CD4-positive, alpha-beta T cell treated with Interleukin-17A for 4 hours (primary cell): ENCODE measurements around the gene ATP11A.
"Not testable (repeated sequence)": the region's sequence is repeated elsewhere in the genome, so short reads cannot be mapped to it uniquely, and the experiment has no call there.

Experiments used
- DNase-seq: peaks from one replicate; pipeline ENCODE4 v3.0.0-alpha.2; 2020; ENCODE audit warnings: mixed read lengths

The ATP11A gene

DNA sequence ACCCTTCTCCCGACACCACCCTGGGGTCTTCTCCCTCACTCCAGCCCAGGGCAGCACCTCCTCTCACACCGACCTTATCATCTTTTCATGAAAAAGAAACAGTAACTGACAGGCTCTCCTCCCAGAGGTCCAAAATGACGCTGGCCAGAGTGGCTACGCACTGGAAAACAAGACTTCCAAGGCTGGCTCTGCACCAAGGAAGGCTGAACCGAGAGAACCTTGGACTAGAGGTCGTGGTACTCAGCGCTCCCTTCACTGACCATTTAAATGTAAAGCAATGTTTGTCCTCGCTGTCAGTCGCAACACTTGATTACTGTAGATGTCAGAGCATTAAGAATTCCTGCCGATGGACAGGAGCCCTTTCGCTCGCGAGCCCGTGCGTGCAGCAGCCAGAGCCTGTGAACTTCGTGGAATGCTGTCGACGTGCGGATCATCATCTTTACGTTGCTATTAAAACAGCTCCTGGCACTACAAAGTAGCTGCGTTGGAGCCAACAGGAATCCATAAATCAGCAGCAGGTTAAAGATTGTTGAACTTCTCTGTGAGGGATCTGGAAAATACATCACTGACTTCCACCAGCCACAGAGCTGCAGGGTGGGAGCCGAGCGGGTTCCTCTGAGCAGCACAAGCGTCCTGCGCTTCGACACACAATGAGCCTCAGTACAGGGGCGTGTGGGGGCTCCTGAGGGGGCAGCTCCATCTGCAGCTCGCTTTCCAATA lies 153.7 kb downstream of the ATP11A start:
- no peak for DNase-seq

DNA sequence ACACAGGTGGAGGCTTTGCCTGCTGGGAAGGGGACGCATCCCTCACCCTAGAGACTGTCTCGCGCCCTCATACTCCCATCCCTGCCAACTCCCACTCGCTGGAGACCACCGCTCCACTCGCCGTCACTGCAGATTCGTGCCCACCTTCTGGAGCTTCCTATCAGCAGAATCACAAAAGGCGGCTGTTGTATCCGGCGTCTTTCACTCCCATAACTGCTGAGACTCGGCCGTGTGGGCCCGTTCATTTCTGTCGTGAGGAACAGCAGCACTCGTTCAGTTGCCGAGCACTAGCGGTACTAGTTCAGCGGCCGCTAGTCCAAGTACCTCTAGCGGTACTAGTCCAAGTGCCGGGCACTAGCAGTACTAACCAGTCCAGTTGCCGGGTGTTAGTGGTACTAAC lies 154.6 kb downstream of the ATP11A start:
- no peak for DNase-seq

DNA sequence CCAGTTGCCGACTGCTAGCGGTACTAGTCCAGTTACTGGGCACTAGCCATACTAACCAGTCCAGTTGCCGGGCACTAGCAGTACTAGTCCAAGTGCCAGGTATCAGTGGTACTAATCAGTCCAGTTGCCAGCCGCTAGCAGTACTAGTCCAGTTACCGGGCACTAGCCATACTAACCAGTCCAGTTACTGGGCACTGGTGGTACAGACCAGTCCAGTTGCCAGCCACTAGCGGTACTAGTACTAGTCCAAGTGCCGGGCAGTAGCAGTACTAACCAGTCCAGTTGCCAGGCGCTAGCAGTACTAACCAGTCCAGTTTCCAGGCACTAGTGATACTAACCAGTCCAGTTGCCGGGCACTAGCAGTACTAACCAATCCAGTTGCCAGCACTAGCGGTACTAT lies 155.0 kb downstream of the ATP11A start:
- DNase-seq: no peak

DNA sequence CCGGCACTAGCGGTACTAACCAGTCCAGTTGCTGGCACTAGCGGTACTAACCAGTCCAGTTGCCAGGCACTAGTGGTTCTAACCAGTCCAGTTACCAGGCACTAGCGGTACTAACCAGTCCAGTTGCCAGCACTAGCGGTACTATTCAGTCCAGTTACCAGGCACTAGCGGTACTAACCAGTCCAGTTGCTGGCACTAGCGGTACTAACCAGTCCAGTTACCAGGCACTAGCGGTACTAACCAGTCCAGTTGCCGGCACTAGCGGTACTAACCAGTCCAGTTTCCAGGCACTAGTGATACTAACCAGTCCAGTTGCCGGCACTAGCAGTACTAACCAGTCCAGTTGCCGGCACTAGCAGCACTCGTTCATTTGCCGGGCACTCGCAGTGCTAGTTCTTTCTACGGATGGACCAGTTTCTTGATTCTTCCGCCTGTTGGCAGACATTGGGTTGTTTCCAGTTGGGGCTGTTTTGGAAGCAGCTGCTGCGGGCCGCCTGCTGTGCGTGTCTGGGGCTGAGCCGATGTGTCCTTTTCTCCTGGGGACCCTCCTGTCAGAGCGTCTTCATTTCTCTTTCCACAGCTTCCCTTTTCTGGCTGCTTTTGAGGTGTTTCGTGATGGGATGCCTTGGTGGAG lies 155.8 kb downstream of the ATP11A start:
- no peak for DNase-seq

DNA sequence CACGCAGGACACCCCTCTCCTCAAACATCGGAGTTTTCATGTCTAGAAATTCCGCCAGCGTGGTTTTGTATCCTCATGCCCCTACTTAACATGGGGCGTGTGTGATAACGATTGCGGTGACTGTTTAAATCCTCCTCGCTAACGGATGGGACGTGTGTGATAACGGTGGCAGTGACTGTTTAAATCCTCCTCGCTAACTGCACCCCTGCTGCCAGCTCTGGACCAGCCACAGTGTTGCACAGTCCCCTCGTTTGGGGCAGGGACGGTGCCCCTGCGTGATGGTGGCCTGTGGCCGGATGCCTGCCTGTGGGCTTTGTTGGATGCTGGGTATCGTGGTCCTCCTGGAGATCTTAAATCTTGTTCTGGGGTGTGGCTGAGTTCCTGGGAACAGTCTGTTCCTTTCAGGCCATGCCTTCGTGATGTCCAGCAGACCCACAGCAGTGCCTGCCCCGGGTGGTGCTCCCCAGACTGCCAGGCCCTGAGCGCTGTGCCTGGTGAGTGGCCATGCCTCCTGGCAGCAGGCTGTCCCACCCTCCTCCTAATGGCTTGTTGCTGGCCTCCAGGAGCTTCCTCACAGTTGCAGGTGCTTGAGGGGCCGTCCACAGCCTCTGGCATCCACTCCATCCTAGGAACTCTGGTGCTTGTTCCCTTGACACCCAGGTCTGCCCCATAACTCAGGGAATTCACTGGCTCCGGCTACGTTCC lies 156.7 kb downstream of the ATP11A start:
- no peak for DNase-seq

DNA sequence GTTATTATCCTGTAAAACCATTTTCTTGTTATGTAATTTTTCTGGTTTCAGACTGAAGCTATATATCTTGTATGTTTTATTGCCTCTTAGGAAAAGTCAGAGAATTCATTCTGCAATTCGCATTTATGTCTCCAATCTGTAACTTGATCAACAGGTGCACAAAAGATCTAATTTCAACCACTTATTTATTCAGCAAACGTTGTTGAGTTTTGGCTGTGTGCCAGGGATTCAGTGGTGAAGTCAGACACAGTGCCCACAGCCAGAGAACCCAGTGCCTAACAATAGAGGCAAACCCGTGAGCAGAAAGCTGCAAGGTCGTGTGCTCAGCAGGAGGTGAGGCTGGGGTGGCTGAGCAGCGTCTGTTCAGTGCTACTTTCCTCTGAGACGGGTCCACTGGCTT lies 159.7 kb downstream of the ATP11A start:
- no peak for DNase-seq

DNA sequence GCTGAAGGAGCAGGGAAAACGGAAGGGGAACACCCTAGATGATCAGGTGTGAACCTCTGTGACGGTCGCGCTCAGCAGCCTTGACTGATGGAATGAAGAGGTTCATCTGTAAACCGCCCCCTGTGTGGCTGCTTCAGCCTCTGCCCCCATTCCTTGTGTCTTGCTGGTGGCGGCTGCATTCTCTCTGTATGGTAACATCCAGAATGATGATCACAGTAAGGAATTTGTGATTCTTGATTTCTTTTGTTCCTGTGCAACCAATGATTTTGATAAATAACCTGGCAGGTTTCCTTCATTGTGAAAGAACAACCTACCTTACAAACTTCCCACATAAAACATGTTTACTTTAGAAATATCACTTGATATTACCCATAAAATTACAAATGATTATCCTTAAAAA lies 160.4 kb downstream of the ATP11A start:
- DNase-seq: no peak

DNA sequence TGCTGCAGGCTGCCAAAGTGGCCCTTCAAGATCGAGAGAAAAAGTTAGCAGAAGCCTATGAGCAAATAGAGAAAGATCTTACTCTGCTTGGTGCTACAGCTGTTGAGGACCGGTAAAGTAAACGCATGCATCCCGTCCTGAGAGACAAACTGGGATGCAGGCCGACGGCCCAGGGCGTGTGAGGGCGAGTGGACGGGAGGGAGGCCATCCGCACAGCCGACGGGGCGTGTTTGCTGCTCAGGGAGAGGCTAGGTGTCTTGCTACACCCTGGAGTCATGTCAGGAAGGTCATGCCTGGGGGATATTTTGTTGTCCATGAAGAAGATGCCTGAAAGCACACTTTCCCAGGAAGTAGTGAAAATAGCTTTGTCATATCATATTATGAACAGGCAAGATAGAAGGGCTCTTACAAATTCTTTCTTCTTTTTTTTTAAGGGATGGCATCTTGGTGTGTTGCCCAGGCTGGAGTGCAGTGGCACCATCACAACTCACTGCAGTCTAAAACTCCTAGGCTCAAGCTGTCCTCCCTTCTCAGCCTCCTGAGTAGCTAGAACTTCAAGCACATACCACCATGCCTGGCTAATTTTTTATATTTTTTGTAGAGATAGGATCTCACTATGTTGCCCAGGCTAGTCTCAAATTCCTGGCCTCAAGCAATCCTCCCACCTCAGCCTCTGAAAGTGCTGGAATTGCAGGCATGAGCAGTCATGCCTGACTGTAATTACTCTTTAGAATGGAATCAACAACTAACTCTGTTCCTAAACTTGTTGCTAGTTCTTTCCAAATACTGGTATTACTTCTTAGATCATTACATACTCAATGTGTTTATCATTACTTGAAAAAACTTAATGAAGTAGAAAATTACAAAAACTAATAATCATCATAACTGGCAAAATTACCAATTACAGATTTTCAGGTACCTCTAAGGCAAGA lies 161.5 kb downstream of the ATP11A start:
- no peak for DNase-seq

DNA sequence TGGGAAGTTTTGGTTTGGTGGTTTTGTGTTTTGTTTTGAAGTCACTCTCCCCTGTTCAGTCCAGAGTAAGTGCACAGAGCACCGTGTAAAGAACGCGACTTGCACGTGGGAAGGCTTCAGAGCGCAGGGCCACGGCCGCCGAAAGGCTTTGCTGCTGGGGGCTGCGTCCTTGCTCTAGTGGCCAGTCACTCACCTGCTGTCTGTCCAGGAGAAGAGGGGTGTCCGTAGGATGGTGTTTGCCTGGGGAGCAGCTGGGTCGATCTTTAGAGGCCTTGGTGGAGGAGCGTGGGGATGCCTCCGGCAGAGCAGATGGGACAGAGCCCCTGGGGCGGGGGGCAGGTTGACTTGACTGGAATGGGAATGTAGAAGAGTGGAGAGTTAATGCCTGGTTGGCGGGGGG lies 162.6 kb downstream of the ATP11A start:
- DNase-seq: no peak

DNA sequence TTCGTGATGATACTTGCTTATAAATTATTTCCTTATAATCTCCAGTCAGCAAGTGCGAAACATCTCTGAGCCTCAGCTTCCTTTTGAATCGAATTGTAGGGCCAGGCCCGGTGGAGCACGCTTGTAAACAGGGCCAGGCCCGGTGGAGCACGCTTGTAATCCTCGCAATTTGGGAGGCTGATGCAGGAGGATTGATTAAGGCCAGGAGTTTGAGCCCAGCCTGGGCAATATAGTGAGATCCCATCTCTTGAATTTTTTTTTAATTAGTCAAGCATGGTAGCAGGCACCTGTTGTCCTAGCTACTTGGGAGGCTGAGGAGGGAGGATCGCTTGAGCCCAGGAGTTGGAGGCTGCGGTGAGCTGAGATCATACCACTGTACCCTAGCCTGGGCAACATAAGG lies 163.0 kb downstream of the ATP11A start:
- DNase-seq: no peak

DNA sequence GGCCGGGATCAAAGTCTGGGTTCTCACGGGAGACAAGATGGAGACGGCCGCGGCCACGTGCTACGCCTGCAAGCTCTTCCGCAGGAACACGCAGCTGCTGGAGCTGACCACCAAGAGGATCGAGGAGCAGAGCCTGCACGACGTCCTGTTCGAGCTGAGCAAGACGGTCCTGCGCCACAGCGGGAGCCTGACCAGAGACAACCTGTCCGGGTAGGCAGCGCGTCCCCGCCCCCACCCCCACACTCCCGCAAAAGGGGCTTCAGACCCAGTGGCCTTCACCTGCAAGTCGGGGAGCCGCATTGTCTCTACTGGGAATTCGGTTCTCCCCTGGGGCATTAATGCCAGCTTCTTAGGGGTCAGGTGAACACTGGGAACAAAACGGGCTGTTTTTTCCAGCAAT lies 164.5 kb downstream of the ATP11A start:
- no peak for DNase-seq

DNA sequence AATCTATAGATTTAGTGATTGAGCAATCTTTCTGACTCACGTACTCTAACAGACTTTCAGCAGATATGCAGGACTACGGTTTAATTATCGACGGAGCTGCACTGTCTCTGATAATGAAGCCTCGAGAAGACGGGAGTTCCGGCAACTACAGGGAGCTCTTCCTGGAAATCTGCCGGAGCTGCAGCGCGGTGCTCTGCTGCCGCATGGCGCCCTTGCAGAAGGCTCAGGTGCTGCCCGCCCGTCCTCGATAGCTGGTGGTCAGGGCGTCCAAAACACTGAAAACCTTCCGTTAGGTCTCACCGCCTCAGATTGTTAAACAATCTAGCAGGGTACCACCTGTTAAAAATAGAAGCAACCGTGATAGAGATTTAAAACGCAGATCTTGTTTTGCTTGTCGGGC lies 166.0 kb downstream of the ATP11A start:
- no peak for DNase-seq

DNA sequence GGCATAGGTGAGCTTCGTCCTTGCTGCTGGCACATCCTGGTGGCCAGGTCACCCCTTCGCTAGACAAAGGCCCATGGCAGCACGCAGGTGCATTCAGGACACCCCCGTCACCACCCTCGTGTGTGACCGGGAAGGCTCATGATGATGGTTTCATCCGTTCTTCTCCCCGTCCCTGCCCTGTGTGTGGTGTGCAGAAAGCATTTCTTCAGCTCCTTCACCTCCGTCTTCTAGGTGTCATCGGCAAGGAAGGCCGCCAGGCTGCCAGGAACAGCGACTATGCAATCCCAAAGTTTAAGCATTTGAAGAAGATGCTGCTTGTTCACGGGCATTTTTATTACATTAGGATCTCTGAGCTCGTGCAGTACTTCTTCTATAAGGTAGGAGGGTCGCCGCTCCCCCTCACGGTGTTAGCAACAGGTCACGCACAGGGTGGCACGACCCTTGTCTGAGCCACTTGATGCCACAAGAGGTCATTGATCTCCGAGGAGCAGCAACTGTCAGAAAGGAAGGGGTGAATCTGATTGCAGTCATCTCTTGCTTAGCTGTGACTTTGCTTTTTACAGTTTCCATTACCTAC lies 168.2 kb downstream of the ATP11A start:
- no peak for DNase-seq

DNA sequence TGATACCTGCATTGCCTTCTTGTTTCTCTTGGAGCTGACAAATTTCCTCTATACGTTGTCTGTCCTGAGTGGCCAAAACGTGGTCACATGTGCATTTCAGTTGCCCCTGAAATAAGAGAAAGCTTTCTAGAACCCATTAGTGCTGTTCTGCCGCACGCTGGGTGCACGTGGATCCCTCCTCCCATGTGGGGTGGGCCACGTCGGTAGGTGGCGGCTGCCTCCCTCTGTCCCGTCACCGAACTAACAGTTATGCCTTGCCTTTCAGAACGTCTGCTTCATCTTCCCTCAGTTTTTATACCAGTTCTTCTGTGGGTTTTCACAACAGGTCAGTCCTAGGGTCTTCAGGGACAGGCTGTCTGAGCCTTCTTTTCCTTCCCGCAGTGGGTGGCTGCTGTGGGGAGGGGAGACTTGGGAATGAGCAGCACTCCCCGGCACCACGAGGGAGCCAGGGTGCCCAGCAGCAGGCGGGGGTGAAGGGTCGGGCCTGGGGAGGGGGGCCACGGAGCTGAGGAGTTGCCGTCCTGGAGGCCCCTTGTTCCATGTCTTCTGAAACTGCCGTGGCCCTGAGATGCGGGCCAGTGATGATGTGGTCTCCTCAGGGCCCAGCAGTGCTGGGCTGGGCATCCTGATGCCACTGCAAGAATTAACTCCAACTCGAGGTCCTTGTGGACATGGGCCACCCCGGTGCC lies 169.4 kb downstream of the ATP11A start:
- no peak for DNase-seq

DNA sequence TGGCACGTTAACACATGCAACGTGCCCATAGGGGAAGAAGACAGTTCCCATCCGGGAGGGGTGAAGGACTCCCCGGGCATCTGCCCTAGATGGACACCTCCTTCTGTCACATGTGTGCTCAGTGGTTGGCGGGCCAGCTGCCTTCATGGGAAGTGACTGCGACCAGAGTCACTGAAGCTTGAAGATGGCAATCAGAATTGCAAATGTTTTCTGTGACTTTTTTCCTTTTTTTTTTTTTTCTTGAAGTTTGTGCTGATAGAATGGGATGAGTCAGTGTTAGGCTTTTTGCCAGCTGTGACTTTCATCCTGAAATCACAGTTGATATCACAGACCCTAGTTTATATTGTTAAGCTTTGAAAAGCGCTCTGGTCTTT lies 170.0 kb downstream of the ATP11A start:
- DNase-seq: no peak

DNA sequence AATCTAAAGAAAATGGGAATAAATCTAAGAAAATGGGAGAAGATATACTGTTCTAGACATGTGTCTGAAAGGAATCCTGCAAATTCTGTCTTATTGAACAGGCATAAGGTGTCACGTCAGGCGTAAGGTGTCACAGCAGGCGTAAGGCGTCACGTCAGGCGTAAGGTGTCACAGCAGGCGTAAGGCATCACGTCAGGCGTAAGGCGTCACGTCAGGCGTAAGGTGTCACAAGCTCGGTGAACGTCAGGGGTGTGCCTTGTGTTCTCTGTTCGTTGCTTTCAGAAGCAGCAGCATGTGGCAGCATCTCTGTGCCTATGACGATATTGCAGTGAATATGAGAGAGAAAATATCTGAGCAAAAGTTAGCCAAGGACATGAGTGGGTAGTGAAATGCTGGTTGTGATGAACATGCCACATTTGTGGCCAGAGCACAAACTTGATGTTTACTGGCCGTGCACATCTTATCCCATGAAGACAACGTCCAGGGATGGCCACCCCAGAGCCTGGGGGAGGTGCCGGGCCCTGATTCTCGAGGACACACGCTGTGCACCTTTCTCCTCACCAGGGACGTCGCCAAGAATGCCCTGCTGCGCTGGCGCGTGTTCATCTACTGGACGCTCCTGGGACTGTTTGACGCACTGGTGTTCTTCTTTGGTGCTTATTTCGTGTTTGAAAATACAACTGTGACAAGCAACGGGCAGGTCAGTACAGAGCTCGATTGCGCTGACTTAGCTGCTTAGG lies 172.2 kb downstream of the ATP11A start:
- DNase-seq: no peak

DNA sequence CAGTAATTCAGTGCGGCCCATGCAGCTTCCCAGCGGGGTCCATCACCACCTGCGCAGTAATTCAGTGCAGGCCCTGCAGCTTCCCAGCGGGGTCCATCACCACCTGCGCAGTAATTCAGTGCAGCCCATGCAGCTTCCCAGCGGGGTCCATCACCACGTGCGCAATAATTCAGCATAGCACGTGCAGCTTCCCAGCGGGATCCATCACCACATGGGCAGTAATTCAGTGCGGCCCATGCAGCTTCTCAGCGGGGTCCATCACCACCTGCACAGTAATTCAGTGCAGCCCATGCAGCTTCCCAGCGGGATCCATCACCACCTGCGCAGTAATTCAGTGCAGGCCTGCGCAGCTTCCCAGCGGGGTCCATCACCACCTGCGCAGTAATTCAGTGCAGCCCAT lies 173.5 kb downstream of the ATP11A start:
- DNase-seq: not testable (repeated sequence)

DNA sequence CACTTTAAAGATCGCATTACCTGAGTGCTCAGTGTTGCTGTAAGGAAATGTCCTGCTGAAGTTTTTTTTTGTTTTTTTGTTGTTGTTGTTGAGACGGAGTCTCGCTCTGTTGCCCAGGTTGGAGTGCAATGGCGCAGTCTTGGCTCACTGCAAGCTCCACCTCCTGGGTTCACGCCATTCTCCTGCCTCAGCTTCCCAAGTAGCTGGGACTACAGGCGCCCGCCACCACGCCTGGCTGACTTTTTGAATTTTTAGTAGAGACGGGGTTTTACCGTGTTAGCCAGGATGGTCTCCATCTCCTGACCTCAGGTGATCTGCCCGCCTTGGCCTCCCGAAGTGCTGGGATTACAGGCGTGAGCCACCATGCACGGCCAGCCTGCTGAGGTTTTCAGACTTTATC lies 175.6 kb downstream of the ATP11A start:
- not testable (repeated sequence) for DNase-seq

DNA sequence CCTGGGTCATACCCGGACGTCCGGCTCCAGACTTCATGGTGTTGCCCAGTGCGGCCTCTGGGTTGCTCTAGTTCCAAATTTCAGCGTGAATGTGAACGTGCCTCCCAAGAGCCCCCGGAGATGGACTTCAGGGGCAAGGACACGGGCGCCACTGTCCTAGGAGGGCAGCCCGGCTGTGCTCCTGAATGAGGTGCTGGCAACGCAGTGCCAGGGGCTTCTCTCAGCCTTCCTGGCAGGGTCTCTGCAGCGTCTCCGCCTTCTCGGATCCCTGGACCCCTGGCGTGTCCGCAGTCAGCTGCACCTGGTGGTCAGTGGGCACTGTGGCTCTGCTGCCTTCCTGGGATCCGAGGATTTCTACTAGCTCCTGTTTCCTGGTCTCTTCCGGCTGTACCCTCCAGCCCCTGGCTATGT lies 177.5 kb downstream of the ATP11A start:
- no peak for DNase-seq

DNA sequence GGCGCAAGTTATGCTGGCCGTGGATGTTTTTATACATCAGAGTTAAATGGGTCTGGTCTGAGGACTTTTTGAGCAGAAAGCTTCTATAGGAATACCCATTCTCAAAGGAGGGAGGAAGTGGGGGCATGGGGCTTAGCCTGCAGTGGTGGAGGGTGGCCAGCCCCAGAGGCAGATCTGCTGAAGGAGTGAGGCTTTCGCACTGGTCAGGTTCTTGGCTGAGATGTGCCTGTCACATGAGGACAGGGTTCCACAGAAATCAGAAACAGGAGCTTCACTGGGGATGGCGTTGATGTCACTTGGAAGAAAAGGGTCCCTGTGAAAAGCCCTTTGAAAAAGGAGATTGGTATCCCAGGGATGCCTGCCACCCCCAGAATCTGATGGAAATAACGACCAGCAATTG lies 178.5 kb downstream of the ATP11A start:
- no peak for DNase-seq
